DMS153 treated with DMSO at 0.1 percent for 48 hours (cell line): ENCODE measurements around the gene TRO.

ENCODE experiments used
- DNase-seq: peaks from one replicate; lab custom pipeline; 2025; ENCODE audit not compliant: unreplicated experiment; lab: John Stamatoyannopoulos, UW

Gene TRO

DNA sequence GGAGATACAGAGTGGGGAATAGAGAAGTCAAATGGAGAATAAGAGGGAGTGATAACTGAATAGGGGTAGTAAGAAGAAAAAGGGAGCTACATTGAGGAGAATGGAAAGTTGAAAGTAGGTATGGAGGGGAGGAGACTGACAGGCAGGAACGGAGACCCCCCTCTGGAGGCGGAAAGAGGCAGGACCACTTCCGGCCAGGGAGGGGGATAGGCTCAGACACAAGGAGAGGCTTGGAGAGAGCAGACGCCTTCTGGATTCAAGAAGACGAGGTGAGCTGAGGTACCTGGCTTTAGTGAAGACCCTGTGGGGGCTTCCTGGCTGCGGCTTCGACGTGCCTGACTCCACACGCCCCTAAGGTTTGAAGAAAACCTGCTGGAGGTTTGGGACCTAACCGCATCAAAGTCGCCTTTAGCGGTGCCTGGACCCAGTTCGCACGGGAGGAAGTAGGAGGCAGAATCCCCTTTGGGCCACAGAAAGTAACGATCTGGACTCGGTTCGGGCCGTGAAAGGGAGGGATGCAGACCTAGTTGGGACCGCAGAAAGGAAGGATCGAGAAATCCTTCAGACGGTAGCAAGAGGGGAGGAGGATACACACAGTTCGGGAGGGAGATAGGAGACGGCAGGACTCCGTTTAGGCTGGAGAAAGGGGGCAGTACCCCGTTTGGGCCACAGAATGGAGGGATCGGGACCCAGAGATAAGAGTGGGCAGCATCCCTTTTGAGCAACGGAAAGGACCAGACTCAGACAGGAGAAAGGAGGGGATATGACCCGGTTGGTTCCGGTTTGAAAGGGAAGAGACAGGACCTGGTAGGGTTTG, at the start of gene TRO:
Gene TRO, plus strand, starts transcription at position 215 of the 817 bp plus-strand sequence. CDS start 1,423 bp downstream, outside the sequence.
- DNase-seq = no peak

GRCh38 chrX:54885740-54886139, 34.9 kb upstream of the TRO start:
- DNase-seq = no peak

DNA sequence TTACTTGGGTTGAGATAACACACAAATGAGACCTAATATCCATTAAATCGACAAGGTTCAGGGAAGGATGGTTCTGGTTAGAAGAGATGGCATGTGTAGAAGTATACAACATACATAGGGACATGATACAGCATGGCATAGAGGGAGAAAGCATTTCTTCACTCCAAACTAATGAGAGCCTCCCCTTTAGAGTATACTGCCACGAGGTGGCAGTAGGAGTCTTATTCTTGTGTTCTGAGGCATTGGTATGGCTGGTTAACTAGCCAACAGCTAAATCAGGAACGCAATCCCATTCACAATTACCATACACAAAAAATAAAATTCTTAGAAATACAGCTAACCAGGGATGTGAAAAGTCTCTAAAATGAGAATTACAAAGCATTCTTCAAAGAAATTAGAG, 29.1 kb upstream of the TRO start:
- no peak for DNase-seq

- DNase-seq = no peak
These were observed 26.5 kb upstream of the TRO start for GRCh38 chrX:54894159-54894558.

- no peak for DNase-seq
These were observed 10.7 kb upstream of the TRO start for GRCh38 chrX:54909941-54910340.

DNA sequence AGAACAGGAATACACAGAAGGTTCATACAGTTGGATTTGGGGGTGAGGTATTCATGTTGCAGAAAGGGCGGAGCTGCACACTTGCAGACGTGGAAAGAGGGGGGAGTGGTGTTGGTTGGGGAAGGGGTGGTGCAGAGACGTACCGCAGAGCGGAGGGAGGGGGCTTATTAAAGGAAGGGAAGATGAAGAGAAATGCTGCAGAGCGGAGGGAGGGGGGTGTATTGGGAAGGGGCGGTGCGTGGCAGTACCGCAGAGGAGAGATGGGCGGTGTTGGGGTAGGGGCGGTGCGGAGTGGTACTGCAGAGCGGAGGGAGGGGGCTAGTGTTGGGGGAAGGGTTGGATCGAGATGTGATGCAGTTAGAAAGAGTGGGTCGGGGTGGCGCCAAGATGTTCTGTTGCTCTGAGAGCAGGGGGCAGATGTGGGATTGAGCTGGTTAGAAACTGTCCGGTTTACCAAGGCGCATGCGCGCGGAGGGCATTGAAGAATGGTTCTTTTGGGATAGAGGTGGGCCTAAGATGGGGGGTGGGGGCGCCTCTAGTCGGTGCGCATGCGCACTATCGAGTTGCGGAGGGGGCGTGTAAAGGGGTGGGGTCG, 900 bp downstream of the TRO start:
- DNase-seq = peak; percentile 26

GRCh38 chrX:54922547-54922946, 1.9 kb downstream of the TRO start:
- no peak for DNase-seq

DNA sequence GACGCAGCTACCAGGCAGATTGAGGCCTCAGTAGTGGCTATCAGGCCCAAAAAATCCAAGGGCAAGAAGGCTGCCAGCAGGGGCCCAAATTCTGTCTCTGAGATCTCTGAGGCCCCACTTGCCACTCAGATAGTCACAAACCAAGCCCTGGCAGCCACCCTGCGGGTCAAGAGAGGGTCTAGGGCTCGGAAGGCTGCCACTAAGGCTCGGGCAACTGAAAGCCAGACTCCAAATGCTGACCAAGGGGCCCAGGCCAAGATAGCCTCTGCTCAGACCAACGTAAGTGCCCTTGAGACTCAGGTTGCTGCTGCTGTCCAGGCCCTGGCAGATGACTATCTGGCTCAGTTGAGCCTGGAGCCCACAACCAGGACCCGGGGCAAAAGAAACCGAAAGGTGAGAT, 2.8 kb downstream of the TRO start:
- DNase-seq = no peak

DNA sequence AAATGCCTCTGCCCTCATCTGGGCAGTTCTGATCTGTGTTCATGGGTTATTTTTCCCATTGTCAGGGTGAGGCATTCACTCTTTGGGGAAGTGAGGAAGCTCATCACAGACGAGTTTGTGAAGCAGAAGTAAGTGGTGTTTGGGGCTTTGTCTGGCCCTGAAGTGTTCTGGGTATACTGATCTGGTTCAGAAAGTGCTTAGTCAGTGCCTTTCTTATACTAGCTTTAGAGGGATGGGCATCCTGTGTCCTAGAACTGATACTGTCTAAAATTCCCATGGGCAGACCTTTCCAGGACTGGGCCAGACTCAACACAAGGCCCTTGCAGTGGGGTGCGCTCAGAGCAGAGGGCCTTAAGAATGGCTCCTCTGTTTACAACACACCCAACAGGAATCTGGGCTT, 6.4 kb downstream of the TRO start:
- no peak for DNase-seq

DNA sequence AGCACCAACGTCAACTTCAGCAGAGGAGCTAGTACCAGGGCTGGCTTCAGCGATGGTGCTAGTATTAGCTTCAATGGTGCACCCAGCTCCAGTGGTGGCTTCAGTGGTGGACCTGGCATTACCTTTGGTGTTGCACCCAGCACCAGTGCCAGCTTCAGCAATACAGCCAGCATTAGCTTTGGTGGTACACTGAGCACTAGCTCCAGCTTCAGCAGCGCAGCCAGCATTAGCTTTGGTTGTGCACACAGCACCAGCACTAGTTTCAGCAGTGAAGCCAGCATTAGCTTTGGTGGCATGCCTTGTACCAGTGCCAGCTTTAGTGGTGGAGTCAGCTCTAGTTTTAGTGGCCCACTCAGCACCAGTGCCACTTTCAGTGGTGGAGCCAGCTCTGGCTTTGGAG, 8.3 kb downstream of the TRO start:
- no peak for DNase-seq

- DNase-seq = no peak
These were observed 9.8 kb downstream of the TRO start for GRCh38 chrX:54930291-54931049.

- no peak for DNase-seq
These were observed 10.5 kb downstream of the TRO start for GRCh38 chrX:54931107-54931506.

DNA sequence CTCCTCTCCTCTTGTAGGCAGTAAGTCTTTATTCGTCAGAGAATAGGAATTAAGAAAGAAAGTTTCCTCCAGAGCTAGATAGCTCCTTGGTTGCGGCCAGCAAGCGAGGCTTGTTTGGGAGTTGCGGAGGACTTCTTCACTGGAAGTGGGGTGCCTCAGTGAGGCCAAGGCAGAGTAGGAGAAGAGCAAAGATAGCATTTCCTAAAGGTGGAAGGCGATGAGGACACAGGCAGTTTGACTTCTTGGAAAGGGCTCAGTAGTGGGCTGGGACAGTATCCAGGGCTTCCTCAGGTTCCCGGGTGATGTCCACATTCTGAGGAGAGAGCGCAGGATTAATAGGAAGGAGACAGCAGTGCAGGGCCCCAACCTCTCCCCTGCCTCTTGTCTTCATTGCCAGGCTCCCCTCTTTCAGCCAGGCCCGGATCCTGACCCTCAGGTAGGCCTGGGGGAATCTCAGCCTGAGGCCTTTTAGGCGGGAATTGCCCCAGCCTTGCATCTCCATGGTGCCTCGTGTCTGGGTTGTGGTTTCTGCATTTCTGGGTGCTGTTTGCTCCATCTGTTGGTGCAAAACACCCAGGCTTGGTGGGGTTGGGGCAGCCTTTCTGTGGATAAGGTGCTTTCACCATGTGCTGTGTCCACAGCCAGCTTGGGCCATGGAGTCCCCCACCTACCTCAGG, 12.7 kb downstream of the TRO start:
- no peak for DNase-seq

GRCh38 chrX:54934058-54934457, 13.4 kb downstream of the TRO start:
- DNase-seq = no peak

DNA sequence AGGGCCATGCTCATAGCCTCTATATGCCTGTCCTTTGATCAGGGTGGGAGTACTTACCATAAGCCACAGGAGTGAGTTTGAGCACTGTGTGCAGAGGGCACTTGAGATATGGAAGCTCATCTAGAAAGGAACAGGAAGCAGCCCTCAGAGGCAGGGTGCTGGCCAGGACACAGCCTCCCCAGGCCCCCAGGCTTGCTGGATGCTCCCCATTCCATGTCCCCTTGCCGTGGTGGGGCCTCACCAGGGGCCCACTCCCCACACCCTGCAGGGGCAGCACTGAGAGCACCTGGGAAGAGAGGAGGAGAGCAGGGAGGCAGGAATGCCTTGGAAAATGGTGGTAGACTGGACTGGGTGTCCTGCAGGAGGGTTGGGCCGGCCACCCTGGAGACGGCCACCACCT, 14.3 kb downstream of the TRO start:
- no peak for DNase-seq

- no peak for DNase-seq
These were observed 14.7 kb downstream of the TRO start for GRCh38 chrX:54935306-54935705.

DNA sequence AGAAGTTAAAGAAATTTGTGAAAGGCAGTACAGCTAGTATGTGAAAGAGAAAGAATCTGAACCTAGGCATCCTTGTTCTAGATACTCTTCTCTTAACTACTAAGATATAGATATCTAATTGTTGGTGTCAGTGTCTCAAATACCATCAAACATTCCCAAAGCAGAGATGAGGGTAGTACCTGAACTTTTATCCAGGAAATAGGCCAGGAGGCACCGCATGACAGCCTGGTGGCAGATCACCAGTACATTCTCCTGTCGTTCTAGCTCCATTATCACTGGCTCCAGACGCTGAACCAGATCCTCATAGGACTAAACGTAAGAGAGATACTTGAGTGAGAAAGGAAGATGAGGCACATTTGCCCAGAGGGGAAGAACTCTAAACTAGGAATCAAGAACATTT, 16.8 kb downstream of the TRO start:
- DNase-seq = no peak

GRCh38 chrX:54944816-54945215, 24.2 kb downstream of the TRO start:
- no peak for DNase-seq

DNA sequence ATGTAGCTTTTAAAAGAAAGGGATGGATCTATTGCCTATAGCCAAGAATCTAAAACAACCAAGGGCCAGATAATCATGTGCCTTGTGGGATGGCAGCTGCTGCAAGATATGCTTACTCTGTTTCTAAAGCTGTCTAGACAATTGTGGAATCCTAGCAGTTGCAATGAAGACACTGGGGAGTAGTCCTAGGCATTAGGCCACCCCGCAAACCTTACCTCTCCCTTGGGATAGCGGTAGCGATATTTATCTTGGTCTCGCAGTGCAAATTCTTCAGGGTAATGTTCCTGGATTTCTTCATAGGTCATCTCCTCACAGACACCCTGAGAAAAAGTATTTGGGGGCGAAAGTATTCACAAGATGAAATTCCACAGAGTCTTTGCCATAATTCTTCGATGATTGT, 24.6 kb downstream of the TRO start:
- no peak for DNase-seq

DNA sequence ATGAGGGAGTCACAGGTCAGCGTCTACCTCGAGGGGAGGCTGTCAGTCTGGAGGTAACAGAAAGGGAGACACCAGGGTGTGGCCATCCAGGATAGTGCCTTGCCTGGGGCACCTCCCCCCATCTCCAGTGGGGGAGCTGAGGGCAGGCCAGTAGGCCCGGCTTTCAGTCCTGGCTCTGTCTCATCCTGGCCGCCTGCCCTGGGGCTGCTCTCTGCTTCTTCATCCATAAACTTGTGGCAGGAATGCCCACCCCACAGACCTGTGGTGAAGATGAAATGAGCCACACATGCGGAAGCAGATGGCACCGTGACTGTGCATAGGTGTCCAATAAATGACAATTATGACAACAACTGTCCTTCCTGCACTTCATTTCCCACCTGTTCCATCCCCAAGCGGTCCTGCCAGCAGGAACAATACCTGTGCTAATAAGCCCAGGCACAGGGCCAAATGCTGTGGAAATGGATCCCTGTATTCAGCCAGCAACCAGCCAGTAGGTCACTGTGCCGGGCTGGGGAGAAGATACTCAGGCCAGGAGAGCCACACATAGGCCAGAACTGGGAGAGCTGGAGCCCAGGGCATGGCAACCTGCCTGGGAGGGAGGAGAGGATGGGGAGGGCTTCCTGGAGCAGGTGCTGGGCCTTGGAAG, 30.2 kb downstream of the TRO start:
- peak; percentile 42 for DNase-seq

DNA sequence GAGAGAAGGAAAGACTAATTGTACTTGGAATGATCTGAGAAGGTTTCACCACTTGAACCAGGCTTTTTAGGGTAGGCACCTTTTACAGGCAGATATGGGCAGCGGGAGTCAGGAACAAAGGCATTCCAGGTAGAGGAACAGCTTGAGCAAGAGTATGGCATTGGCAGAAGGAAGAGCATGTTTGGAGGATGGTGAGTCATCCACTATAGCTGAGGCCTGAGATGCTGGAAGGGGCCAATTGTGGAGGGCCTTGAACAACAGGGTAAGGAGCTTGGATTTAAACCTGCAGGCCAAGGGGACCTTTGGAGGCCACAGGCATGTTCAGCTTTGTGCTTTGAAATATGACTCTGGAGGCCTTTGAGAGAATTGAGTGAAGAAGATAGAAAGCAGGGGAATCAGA, 41.1 kb downstream of the TRO start:
- DNase-seq = no peak
